Neuron (in vitro differentiated cells): Measurements from ENCODE around the gene VAV2.

Source experiments
- H2AFZ ChIP-seq: one replicate; pipeline ENCODE4 v1.6.1; 2013; ENCODE audit warnings: low read depth, mild to moderate bottlenecking, inconsistent platforms, low read length, moderate library complexity
- H3K27me3 ChIP-seq: one replicate; pipeline ENCODE4 v1.6.1; 2013; ENCODE audit warnings: low read length; ENCODE audit not compliant: insufficient read depth
- H3K36me3 ChIP-seq: one replicate; pipeline ENCODE4 v1.6.1; 2013; ENCODE audit warnings: low read length; ENCODE audit not compliant: insufficient read depth
- H3K4me1 ChIP-seq: one replicate; pipeline ENCODE4 v1.6.1; 2013; ENCODE audit warnings: low read length; ENCODE audit not compliant: insufficient read depth
- H3K4me3 ChIP-seq: 2 replicates; pipeline ENCODE4 v1.5.1; 2013; ENCODE audit warnings: mild to moderate bottlenecking, low read length, moderate library complexity
- H3K9me3 ChIP-seq: one replicate; pipeline ENCODE4 v1.6.1; 2013; ENCODE audit warnings: low read length

The VAV2 gene

DNA sequence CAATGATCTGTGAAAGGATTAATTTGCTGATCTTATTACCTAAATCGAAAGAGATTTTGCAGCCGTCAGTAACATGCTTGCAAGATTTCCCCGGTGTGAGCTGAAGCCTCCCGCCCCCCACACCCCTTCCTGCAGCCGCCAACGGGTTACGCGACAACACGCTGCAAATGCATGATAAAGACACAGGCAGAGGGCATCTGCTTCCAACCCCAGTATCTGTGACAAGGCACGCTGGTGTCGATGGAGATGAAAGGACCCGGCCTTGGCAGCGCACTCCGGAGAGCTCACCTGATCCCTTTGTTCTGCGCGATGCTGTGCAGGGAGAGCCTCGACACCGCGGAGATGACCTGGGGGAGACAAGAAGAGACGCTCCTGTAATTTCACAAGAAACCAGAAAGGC is 131.0 kb downstream of the VAV2 start:
- Histone ChIP-seq H2AFZ (no peak overlapping the region), H3K4me1 (peaks cover 9% of the 10 kb centered on the region), H3K4me3 (no peak overlapping the region), H3K9me3 (peaks cover 14% of the 10 kb centered on the region), H3K36me3 (peaks cover 21% of the 10 kb centered on the region), H3K27me3 (no peaks in the 10 kb centered on the region)

DNA sequence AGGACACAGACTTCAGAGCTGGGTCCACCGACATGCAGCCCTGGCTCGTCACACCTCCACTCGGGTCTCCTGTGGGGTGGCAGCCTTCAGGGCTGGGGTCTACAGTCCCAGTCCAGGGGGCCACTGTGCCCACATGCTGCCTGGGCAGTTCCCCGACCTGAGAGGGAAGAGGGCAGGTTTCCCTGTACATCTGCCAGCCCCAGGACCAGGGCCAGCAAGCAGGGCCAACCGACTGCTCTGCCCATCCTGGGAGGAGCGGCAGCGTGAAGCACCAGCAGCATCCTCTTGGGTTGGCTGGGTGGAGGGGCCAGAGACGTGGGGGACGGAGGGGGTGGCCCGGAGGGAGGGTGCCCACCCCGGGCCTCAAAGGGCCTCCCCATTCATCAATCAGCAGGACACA is 133.4 kb downstream of the VAV2 start:
- Histone ChIP-seq H3K4me3 (no peak overlapping the region), H3K4me1 (peaks cover 9% of the 10 kb centered on the region), H3K27me3 (no peaks in the 10 kb centered on the region)

DNA sequence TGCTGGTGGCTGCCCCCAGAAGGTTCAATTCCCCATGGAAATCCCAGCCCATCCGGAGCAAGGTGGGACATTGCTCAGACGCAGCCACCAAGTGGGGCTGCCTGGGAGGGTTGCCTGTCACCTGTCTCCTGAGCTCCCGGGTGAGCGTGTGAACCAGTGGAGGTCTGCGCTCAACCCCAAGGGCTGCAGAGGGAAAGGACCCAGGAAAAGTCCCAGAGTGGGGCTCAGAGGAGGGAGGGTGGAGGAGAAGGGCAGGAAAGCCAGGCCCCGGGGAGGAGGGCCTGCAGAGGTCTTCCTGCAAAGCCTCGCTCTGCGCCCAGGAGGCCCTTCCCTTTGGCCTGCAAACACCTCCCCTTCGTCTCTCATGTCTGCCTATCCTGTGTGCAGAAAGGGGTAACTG is 134.5 kb downstream of the VAV2 start:
- no peak overlapping the region for H2AFZ ChIP-seq
- H3K27me3 ChIP-seq, result no peaks in the 10 kb centered on the region
- H3K9me3 ChIP-seq, result no peaks in the 10 kb centered on the region
- H3K4me3 ChIP-seq, result no peak overlapping the region
- H3K36me3 ChIP-seq, result peaks cover 21% of the 10 kb centered on the region
- H3K4me1 ChIP-seq, result peaks cover 9% of the 10 kb centered on the region

More for the DNA sequence above, 133.4 kb downstream of the VAV2 start:
- Histone ChIP-seq H2AFZ (no peak overlapping the region), H3K36me3 (peaks cover 21% of the 10 kb centered on the region), H3K9me3 (no peaks in the 10 kb centered on the region)

DNA sequence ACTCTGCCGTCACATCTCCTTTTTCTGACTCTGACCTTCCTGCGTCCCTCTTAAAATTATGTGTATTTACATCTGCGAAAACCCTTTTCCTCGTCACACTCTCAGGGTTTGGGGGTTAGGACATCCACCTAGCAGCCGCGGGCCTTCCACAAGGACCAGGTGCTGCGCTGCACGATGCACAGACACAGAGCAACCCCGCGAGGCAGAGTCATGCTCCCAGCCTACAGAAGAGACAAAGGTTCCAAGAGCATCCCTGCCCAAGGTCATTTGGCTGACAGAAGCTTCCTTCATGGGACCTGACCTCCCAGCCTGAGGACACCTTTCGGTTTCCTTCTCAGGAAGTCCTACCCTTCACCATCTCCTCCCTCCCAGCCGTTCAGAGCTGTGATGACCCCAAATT is 135.3 kb downstream of the VAV2 start:
- Histone ChIP-seq H3K9me3 (no peaks in the 10 kb centered on the region), H3K4me3 (no peak overlapping the region), H3K36me3 (peaks cover 21% of the 10 kb centered on the region), H3K4me1 (peaks cover 9% of the 10 kb centered on the region), H3K27me3 (no peaks in the 10 kb centered on the region), H2AFZ (no peak overlapping the region)

GRCh38 chr9:133855802-133856521 is 136.2 kb downstream of the VAV2 start:
- Histone ChIP-seq H3K27me3 (no peaks in the 10 kb centered on the region), H3K4me1 (peaks cover 1% of the 10 kb centered on the region), H3K36me3 (peaks cover 21% of the 10 kb centered on the region), H3K9me3 (no peaks in the 10 kb centered on the region), H2AFZ (no peak overlapping the region), H3K4me3 (no peak overlapping the region)

GRCh38 chr9:133855371-133855770 is 136.8 kb downstream of the VAV2 start:
- H3K36me3 ChIP-seq, result peaks cover 22% of the 10 kb centered on the region
- H3K4me3 ChIP-seq, result no peak overlapping the region
- no peak overlapping the region for H2AFZ ChIP-seq
- H3K27me3 ChIP-seq, result no peaks in the 10 kb centered on the region
- no peaks in the 10 kb centered on the region for H3K4me1 ChIP-seq
- no peaks in the 10 kb centered on the region for H3K9me3 ChIP-seq

- H3K4me1 ChIP-seq, result no peaks in the 10 kb centered on the region
- peaks cover 21% of the 10 kb centered on the region for H3K36me3 ChIP-seq
- no peaks in the 10 kb centered on the region for H3K9me3 ChIP-seq
- no peak overlapping the region for H2AFZ ChIP-seq
- no peaks in the 10 kb centered on the region for H3K27me3 ChIP-seq
- H3K4me3 ChIP-seq, result no peak overlapping the region
These were observed 137.4 kb downstream of the VAV2 start for GRCh38 chr9:133854765-133855164.

DNA sequence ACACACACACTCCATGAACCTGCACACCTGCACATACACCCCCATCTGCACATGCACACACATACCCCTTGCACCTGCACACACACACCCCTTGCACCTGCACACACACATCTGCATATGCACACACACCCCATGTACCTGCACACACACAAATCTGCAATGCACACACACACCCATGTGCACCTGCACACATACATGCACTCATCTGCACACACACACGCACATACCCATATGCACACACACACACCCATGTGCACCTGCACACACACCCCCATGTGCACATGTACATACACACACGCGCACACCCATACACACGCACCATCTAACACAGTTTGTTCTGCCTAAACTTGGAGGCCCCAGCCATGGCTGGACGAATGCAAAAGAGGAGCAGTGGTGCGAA is 138.1 kb downstream of the VAV2 start:
- Histone ChIP-seq H3K4me3 (no peak overlapping the region), H3K36me3 (peaks cover 15% of the 10 kb centered on the region), H3K4me1 (no peaks in the 10 kb centered on the region), H3K9me3 (no peaks in the 10 kb centered on the region), H3K27me3 (no peaks in the 10 kb centered on the region), H2AFZ (no peak overlapping the region)

- Histone ChIP-seq H3K4me1 (no peaks in the 10 kb centered on the region), H2AFZ (no peak overlapping the region), H3K36me3 (peaks cover 12% of the 10 kb centered on the region), H3K27me3 (no peaks in the 10 kb centered on the region), H3K9me3 (no peaks in the 10 kb centered on the region), H3K4me3 (no peak overlapping the region)
These were observed 138.8 kb downstream of the VAV2 start for GRCh38 chr9:133853331-133853730.

DNA sequence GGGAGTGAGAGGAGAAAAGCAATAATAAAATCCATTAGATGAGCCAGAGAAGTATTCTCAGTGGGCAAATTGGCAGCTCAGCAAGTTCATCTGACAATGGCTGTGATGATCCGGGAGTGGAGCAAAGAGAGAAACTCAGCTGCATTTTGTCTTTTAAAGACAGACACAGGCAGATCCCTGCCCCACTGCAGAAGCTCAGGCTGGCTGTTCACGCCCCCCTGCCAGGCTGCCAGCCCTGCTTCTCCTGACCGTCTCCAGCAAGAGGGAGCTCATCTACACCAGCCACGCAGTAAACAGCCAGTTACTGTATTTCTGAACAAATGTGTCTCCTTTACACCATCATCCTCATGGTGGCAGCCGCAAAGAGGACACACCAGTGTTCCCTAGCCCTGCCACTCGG is 139.7 kb downstream of the VAV2 start:
- Histone ChIP-seq H3K36me3 (peaks cover 12% of the 10 kb centered on the region), H3K9me3 (no peaks in the 10 kb centered on the region), H3K4me1 (no peaks in the 10 kb centered on the region), H3K4me3 (no peak overlapping the region), H3K27me3 (no peaks in the 10 kb centered on the region), H2AFZ (no peak overlapping the region)

- Histone ChIP-seq H3K4me1 (no peaks in the 10 kb centered on the region), H3K27me3 (no peaks in the 10 kb centered on the region), H2AFZ (no peak overlapping the region), H3K9me3 (no peaks in the 10 kb centered on the region), H3K4me3 (no peak overlapping the region), H3K36me3 (peaks cover 9% of the 10 kb centered on the region)
These were observed 140.4 kb downstream of the VAV2 start for GRCh38 chr9:133851693-133852092.

- Histone ChIP-seq H3K4me3 (no peak overlapping the region), H3K4me1 (no peaks in the 10 kb centered on the region), H3K27me3 (no peaks in the 10 kb centered on the region), H3K36me3 (peaks cover 6% of the 10 kb centered on the region), H2AFZ (no peak overlapping the region), H3K9me3 (no peaks in the 10 kb centered on the region)
These were observed 141.2 kb downstream of the VAV2 start for GRCh38 chr9:133850937-133851336.

- H3K4me1 ChIP-seq, result no peaks in the 10 kb centered on the region
- no peak overlapping the region for H3K4me3 ChIP-seq
- no peak overlapping the region for H2AFZ ChIP-seq
- peaks cover 6% of the 10 kb centered on the region for H3K36me3 ChIP-seq
- H3K9me3 ChIP-seq, result no peaks in the 10 kb centered on the region
- no peaks in the 10 kb centered on the region for H3K27me3 ChIP-seq
These were observed 142.0 kb downstream of the VAV2 start for GRCh38 chr9:133850161-133850560.

DNA sequence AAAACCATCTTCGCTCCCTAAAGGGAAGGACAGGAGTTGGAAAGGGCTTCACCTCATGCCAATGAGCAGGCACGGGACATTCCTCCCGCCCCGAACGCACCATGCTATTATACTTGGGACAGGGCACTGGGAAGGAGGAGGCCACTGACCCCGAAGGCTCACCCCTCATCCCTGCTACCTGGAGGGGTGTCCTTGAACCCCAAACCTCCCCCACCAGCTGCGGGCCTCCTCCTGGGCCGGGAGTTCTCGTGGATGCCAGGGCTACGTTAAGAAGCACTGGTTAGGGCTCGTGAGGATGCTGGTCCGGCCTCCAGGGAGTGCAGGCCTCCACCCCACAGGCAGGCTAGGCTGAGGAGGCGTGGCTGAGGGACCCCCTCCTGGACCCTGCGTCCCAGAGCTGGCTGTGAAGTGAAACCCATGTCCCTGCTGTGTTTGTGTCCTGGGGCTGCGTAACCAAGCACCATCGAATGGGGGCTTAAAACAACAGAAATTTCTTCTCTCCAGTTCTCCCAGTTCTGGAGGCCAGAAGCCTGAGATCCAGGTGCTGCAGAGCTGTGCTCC is 142.9 kb downstream of the VAV2 start:
- Histone ChIP-seq H3K4me1 (no peaks in the 10 kb centered on the region), H3K36me3 (peaks cover 6% of the 10 kb centered on the region), H3K9me3 (no peaks in the 10 kb centered on the region), H3K4me3 (no peak overlapping the region), H2AFZ (no peak overlapping the region), H3K27me3 (no peaks in the 10 kb centered on the region)
